GM18502 (cell line): ENCODE data around the gene CCL2.

Source experiments
- ATAC-seq: cut with Tn5 transposase; IDR thresholded peaks from one replicate; pipeline ENCODE4 v1.9.1; 2021; ENCODE audit warnings: mild to moderate bottlenecking; ENCODE audit not compliant: unreplicated experiment, poor library complexity

The CCL2 gene

GRCh38 chr17:34259146-34259545 is 4.1 kb downstream of the CCL2 start:
- ATAC-seq = no peak

GRCh38 chr17:34260861-34261260 is 5.8 kb downstream of the CCL2 start:
- no peak for ATAC-seq

GRCh38 chr17:34261568-34262337 is 6.7 kb downstream of the CCL2 start:
- no peak for ATAC-seq

- ATAC-seq = no peak
Measured at GRCh38 chr17:34265711-34266110, 10.6 kb downstream of the CCL2 start.

GRCh38 chr17:34269969-34270368 is 14.9 kb downstream of the CCL2 start, which contains the start of gene CCL7:
TSS of gene CCL7 (plus strand) at chr17:34270221. CDS start at chr17:34270291, 70 bp downstream.
- no peak for ATAC-seq

GRCh38 chr17:34275881-34276280 is 20.8 kb downstream of the CCL2 start:
- ATAC-seq = no peak

GRCh38 chr17:34276826-34277225 is 21.7 kb downstream of the CCL2 start:
- no peak for ATAC-seq

- no peak for ATAC-seq
Measured at GRCh38 chr17:34283571-34283970, 28.5 kb downstream of the CCL2 start.

GRCh38 chr17:34285286-34285792 is 30.3 kb downstream of the CCL2 start, which contains the start of gene CCL11:
TSS of gene CCL11 (plus strand) at chr17:34285742. CDS start at chr17:34285809, 67 bp downstream.
- no peak for ATAC-seq

GRCh38 chr17:34287875-34288274 is 32.8 kb downstream of the CCL2 start:
- ATAC-seq = no peak

GRCh38 chr17:34290586-34290985 is 35.5 kb downstream of the CCL2 start:
- no peak for ATAC-seq

GRCh38 chr17:34291721-34292348 is 36.8 kb downstream of the CCL2 start:
- ATAC-seq = no peak

- no peak for ATAC-seq
Measured at GRCh38 chr17:34299027-34299426, 43.9 kb downstream of the CCL2 start.

GRCh38 chr17:34299956-34300577 is 45.0 kb downstream of the CCL2 start:
- no peak for ATAC-seq

- no peak for ATAC-seq
Measured at GRCh38 chr17:34300652-34301370, 45.7 kb downstream of the CCL2 start.

- no peak for ATAC-seq
Measured at GRCh38 chr17:34301986-34302385, 46.9 kb downstream of the CCL2 start.

GRCh38 chr17:34302636-34303035 is 47.6 kb downstream of the CCL2 start:
- no peak for ATAC-seq

- no peak for ATAC-seq
Measured at GRCh38 chr17:34303606-34304005, 48.5 kb downstream of the CCL2 start.

GRCh38 chr17:34305061-34305460 is 50.0 kb downstream of the CCL2 start:
- ATAC-seq = no peak

GRCh38 chr17:34305606-34306005 is 50.5 kb downstream of the CCL2 start:
- ATAC-seq = no peak
